ENCODE results near the gene MYH14.

DNA sequence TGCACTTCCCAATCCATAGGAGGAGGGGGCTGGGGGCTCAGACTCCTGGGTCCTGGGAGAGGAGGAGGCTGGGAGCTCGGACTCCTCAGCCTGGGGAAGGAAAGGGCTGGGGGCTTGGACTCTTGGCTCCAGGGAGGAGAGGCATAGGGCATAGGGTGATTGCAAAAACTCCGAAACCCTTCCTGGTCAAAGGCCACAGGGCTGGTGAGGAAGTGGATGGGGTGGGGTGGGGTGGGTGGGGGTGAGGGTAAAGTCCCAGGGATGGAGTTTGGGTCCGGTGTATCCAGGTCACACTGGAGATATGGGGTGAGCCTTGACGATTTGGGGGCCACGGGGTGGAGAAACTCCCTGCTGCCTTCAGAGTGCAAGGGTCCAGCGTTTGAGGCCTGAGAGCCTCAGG is 2.8 kb downstream of the MYH14 start:
- TF ChIP-seq, protein P1, sequence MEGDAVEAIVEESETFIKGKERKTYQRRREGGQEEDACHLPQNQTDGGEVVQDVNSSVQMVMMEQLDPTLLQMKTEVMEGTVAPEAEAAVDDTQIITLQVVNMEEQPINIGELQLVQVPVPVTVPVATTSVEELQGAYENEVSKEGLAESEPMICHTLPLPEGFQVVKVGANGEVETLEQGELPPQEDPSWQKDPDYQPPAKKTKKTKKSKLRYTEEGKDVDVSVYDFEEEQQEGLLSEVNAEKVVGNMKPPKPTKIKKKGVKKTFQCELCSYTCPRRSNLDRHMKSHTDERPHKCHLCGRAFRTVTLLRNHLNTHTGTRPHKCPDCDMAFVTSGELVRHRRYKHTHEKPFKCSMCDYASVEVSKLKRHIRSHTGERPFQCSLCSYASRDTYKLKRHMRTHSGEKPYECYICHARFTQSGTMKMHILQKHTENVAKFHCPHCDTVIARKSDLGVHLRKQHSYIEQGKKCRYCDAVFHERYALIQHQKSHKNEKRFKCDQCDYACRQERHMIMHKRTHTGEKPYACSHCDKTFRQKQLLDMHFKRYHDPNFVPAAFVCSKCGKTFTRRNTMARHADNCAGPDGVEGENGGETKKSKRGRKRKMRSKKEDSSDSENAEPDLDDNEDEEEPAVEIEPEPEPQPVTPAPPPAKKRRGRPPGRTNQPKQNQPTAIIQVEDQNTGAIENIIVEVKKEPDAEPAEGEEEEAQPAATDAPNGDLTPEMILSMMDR (conservative IDR thresholded peaks at IDR 0.05 in 1 of 2, IDR thresholded peaks at IDR 0.05 in 1 of 2; ENCODE audit: low read depth in 1 of 2, low read length in 2 of 2): no peak
- TF ChIP-seq EZH2 (IDR thresholded peaks at IDR 0.05; ENCODE audit: low read length, missing control alignments): no peak
